SK-N-SH treated with all-trans-retinoic acid at 6 μM for 48 hours (cell line): Measurements from ENCODE around the gene EGLN2.

Experiments used
- ARNTL ChIP-seq: fragments of 450-650 bp; formaldehyde crosslinking; IDR thresholded peaks from 2 replicates; pipeline ENCODE4 v1.5.0; 2020; ENCODE audit warnings: low read depth, mild to moderate bottlenecking, moderate library complexity, borderline replicate concordance
- BACH2 ChIP-seq: fragments of 250-450 bp; sonication (Bioruptor Pico); IDR thresholded peaks from 2 replicates; pipeline ENCODE4 v1.9.0; 2021; ENCODE audit warnings: mild to moderate bottlenecking, borderline replicate concordance
- CREB5 ChIP-seq: fragments of 250-450 bp; sonication (Bioruptor Pico); IDR thresholded peaks from 2 replicates; pipeline ENCODE4 v1.5.1; 2020; ENCODE audit warnings: low read depth, mild to moderate bottlenecking, moderate library complexity
- GLIS3 ChIP-seq: fragments of 250-450 bp; sonication (Bioruptor Pico); IDR thresholded peaks from 2 replicates; pipeline ENCODE4 v1.5.0; 2020; ENCODE audit warnings: mild to moderate bottlenecking, moderate library complexity
- OSR1 ChIP-seq: fragments of 250-450 bp; sonication (Bioruptor Pico); IDR thresholded peaks from 2 replicates; pipeline ENCODE4 v1.8.0; 2022; ENCODE audit warnings: moderate library complexity, mild to moderate bottlenecking, inconsistent platforms
- PATZ1 ChIP-seq: fragments of 250-450 bp; sonication (Bioruptor Pico); IDR thresholded peaks from 2 replicates; pipeline ENCODE4 v1.8.0; 2020; ENCODE audit warnings: mild to moderate bottlenecking, moderate library complexity, borderline replicate concordance
- RARB ChIP-seq: fragments of 250-450 bp; sonication (Bioruptor Pico); IDR thresholded peaks from 2 replicates; pipeline ENCODE4 v1.8.0; 2021; ENCODE audit warnings: mild to moderate bottlenecking, moderate library complexity
- TCF4 ChIP-seq: fragments of 250-450 bp; sonication (Bioruptor Pico); IDR thresholded peaks from 2 replicates; pipeline ENCODE4 v1.8.0; 2021; ENCODE audit warnings: mild to moderate bottlenecking, moderate library complexity, borderline replicate concordance
- ZFP3 ChIP-seq: fragments of 250-450 bp; sonication (Bioruptor Pico); IDR thresholded peaks from 2 replicates; pipeline ENCODE4 v1.5.0; 2020; ENCODE audit warnings: mild to moderate bottlenecking, moderate library complexity
- ZFP30 ChIP-seq: fragments of 450-650 bp; formaldehyde crosslinking; IDR thresholded peaks from 2 replicates; pipeline ENCODE4 v1.5.0; 2022; ENCODE audit warnings: mild to moderate bottlenecking, moderate library complexity
- ZNF565 ChIP-seq: fragments of 450-650 bp; formaldehyde crosslinking; conservative IDR thresholded peaks from 2 replicates; pipeline ENCODE4 v1.5.0; 2020; ENCODE audit warnings: low read depth, mild to moderate bottlenecking, moderate library complexity
- ZNF8 ChIP-seq: fragments of 450-650 bp; formaldehyde crosslinking; IDR thresholded peaks from 2 replicates; pipeline ENCODE4 v1.5.0; 2020; ENCODE audit warnings: mild to moderate bottlenecking, moderate library complexity
- TF ChIP-seq, protein P1 (sequence below): fragments of 250-450 bp; sonication (Bioruptor Pico); IDR thresholded peaks from 2 replicates; pipeline ENCODE4 v1.5.0; 2020; ENCODE audit warnings: mild to moderate bottlenecking, moderate library complexity

DNA sequence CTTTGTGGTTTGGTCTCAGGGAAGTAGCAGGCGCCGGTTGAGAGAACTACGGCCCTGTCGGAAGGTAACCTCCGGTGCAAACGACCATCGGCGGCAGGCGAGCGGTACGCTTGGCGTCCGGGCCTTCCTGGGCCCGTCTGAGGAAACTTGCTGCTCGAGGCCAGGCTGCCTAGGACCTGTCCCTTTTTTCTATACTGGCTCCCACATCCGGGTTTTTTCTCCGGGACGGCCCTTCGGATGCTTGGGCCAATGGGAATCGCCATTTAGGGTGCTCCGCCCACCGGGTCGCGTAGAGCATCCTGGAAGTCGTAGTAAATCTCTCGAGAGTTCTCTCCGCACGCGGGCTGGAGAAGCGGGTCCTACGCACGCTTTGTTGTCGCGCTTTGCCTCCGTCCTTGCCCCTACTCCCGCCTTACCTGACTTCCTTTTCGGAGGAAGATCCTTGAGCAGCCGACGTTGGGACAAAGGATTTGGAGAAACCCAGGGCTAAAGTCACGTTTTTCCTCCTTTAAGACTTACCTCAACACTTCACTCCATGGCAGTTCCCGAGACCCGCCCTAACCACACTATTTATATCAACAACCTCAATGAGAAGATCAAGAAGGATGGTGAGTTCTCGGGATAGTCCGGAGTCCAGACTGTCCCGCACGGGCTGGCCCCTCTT, 48.0 kb upstream of the EGLN2 start, which contains the start of gene SNRPA:
- no peak for TF ChIP-seq ARNTL (CRISPR knock-in tag)
- no peak for TF ChIP-seq ZNF565 (CRISPR knock-in tag)
- no peak for TF ChIP-seq CREB5 (CRISPR knock-in tag)
- no peak for TF ChIP-seq ZFP3 (CRISPR knock-in tag)
- no peak for TF ChIP-seq ZFP30 (CRISPR knock-in tag)
- TF ChIP-seq ZNF8 = no peak
- no peak for TF ChIP-seq RARB (CRISPR knock-in tag)
- no peak for TF ChIP-seq PATZ1
- TF ChIP-seq TCF4 (CRISPR knock-in tag) = no peak
- TF ChIP-seq GLIS3 (CRISPR knock-in tag) = no peak
- no peak for TF ChIP-seq OSR1 (CRISPR knock-in tag)
- TF ChIP-seq, protein P1, sequence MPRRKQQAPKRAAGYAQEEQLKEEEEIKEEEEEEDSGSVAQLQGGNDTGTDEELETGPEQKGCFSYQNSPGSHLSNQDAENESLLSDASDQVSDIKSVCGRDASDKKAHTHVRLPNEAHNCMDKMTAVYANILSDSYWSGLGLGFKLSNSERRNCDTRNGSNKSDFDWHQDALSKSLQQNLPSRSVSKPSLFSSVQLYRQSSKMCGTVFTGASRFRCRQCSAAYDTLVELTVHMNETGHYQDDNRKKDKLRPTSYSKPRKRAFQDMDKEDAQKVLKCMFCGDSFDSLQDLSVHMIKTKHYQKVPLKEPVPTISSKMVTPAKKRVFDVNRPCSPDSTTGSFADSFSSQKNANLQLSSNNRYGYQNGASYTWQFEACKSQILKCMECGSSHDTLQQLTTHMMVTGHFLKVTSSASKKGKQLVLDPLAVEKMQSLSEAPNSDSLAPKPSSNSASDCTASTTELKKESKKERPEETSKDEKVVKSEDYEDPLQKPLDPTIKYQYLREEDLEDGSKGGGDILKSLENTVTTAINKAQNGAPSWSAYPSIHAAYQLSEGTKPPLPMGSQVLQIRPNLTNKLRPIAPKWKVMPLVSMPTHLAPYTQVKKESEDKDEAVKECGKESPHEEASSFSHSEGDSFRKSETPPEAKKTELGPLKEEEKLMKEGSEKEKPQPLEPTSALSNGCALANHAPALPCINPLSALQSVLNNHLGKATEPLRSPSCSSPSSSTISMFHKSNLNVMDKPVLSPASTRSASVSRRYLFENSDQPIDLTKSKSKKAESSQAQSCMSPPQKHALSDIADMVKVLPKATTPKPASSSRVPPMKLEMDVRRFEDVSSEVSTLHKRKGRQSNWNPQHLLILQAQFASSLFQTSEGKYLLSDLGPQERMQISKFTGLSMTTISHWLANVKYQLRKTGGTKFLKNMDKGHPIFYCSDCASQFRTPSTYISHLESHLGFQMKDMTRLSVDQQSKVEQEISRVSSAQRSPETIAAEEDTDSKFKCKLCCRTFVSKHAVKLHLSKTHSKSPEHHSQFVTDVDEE (CRISPR knock-in tag) = no peak
- no peak for TF ChIP-seq BACH2
